ENCODE data around the gene SWT1. TPM values are rescaled to one million over a fixed set of nuclear protein-coding genes. Genes with fewer than 3 reads are reported as not detected.

SWT1 gene
- total and polyA plus RNA-seq, 2 of the 13 experiments (the other 11 are each of a cell fraction or from before 2014, with no cell fraction given), result 1.7 to 2.5 TPM

GRCh38 chr1:185316163-185317033 lies 159.4 kb downstream of the SWT1 start (continued):
- TF ChIP-seq HNF1A (IDR thresholded peaks at IDR 0.05; ENCODE audit: low read depth) (no peak), HNF1A (CRISPR knock-in tag; IDR thresholded peaks at IDR 0.05; ENCODE audit: borderline replicate concordance) (0 out of 2 replicates have a peak, but pooled peaks have one; percentile 36), HOXA9 (CRISPR knock-in tag; IDR thresholded peaks at IDR 0.05; ENCODE audit: borderline replicate concordance) (no peak), ZNF619 (CRISPR knock-in tag; IDR thresholded peaks at IDR 0.05) (no peak), ZNF883 (CRISPR knock-in tag; IDR thresholded peaks at IDR 0.05; ENCODE audit: not compliant biosample characterization) (no peak), ZNF709 (CRISPR knock-in tag; IDR thresholded peaks at IDR 0.05) (no peak), ISX (CRISPR knock-in tag; conservative IDR thresholded peaks at IDR 0.05) (0 out of 2 replicates have a peak, but pooled peaks have one; percentile 34), ZBTB43 (CRISPR knock-in tag; conservative IDR thresholded peaks at IDR 0.05) (no peak; the same call in 1 of the 2 replicates), JUND (CRISPR knock-in tag; IDR thresholded peaks at IDR 0.05) (no peak), ZNF382 (CRISPR knock-in tag; IDR thresholded peaks at IDR 0.05; ENCODE audit: borderline replicate concordance) (no peak), HNF4G (IDR thresholded peaks at IDR 0.05; ENCODE audit: borderline replicate concordance, low read depth, low read length) (no peak), HNF4G (CRISPR knock-in tag; IDR thresholded peaks at IDR 0.05; ENCODE audit: borderline replicate concordance, low read depth) (no peak), ZKSCAN5 (CRISPR knock-in tag; IDR thresholded peaks at IDR 0.05) (no peak), AHR (CRISPR knock-in tag; IDR thresholded peaks at IDR 0.05) (0 out of 2 replicates have a peak, but pooled peaks have one; percentile 5), ZNF101 (CRISPR knock-in tag; IDR thresholded peaks at IDR 0.05; ENCODE audit: borderline replicate concordance, low read depth) (0 out of 2 replicates have a peak, but pooled peaks have one; percentile 16)
- TF ChIP-seq, protein P1, sequence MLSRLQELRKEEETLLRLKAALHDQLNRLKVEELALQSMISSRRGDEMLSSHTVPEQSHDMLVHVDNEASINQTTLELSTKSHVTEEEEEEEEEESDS (CRISPR knock-in tag; IDR thresholded peaks at IDR 0.05; ENCODE audit: borderline replicate concordance), result no peak
- TF ChIP-seq, protein P2, sequence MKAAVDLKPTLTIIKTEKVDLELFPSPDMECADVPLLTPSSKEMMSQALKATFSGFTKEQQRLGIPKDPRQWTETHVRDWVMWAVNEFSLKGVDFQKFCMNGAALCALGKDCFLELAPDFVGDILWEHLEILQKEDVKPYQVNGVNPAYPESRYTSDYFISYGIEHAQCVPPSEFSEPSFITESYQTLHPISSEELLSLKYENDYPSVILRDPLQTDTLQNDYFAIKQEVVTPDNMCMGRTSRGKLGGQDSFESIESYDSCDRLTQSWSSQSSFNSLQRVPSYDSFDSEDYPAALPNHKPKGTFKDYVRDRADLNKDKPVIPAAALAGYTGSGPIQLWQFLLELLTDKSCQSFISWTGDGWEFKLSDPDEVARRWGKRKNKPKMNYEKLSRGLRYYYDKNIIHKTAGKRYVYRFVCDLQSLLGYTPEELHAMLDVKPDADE (CRISPR knock-in tag; IDR thresholded peaks at IDR 0.05), result peak; percentile 85; the same call in 1 of the 2 replicates
- TF ChIP-seq, protein P3, sequence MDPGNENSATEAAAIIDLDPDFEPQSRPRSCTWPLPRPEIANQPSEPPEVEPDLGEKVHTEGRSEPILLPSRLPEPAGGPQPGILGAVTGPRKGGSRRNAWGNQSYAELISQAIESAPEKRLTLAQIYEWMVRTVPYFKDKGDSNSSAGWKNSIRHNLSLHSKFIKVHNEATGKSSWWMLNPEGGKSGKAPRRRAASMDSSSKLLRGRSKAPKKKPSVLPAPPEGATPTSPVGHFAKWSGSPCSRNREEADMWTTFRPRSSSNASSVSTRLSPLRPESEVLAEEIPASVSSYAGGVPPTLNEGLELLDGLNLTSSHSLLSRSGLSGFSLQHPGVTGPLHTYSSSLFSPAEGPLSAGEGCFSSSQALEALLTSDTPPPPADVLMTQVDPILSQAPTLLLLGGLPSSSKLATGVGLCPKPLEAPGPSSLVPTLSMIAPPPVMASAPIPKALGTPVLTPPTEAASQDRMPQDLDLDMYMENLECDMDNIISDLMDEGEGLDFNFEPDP (CRISPR knock-in tag; conservative IDR thresholded peaks at IDR 0.05), result no peak

Data from HepG2 (cell line).